HG03575 (cell line): ENCODE measurements around the gene RRAS2.
"Not testable (repeated sequence)": the region's sequence is repeated elsewhere in the genome, so short reads cannot be mapped to it uniquely, and the experiment has no call there.

Experiments
- ATAC-seq: cut with Tn5 transposase; IDR thresholded peaks from one replicate; pipeline ENCODE4 v1.9.1; 2021; ENCODE audit not compliant: unreplicated experiment, insufficient number of reproducible peaks, low FRiP score; ENCODE audit errors: extremely low read depth

The RRAS2 gene

GRCh38 chr11:14358729-14359439, at the start of gene RRAS2:
RRAS2 (minus strand) TSS chr11:14359183; CDS start chr11:14358870, 313 bp downstream.
- no peak for ATAC-seq

- ATAC-seq: no peak
These were observed 49.6 kb upstream of the RRAS2 start for GRCh38 chr11:14408612-14409011.

GRCh38 chr11:14406116-14406515, 47.1 kb upstream of the RRAS2 start:
- ATAC-seq: not testable (repeated sequence)

- not testable (repeated sequence) for ATAC-seq
These were observed 44.5 kb upstream of the RRAS2 start for GRCh38 chr11:14403528-14403927.

GRCh38 chr11:14399087-14399486, 40.1 kb upstream of the RRAS2 start:
- ATAC-seq: no peak

- ATAC-seq: no peak
These were observed 37.3 kb upstream of the RRAS2 start for GRCh38 chr11:14396273-14396672.

GRCh38 chr11:14393889-14394288, 34.9 kb upstream of the RRAS2 start:
- ATAC-seq: no peak

GRCh38 chr11:14393129-14393528, 34.1 kb upstream of the RRAS2 start:
- no peak for ATAC-seq

- ATAC-seq: no peak
These were observed 31.7 kb upstream of the RRAS2 start for GRCh38 chr11:14390669-14391068.

- no peak for ATAC-seq
These were observed 29.4 kb upstream of the RRAS2 start for GRCh38 chr11:14388352-14388751.

- ATAC-seq: no peak
These were observed 28.0 kb upstream of the RRAS2 start for GRCh38 chr11:14386895-14387480.

- no peak for ATAC-seq
These were observed 27.1 kb upstream of the RRAS2 start for GRCh38 chr11:14386081-14386480.

GRCh38 chr11:14384338-14384737, 25.4 kb upstream of the RRAS2 start:
- no peak for ATAC-seq

GRCh38 chr11:14381968-14382367, 23.0 kb upstream of the RRAS2 start:
- no peak for ATAC-seq

- no peak for ATAC-seq
These were observed 22.1 kb upstream of the RRAS2 start for GRCh38 chr11:14380947-14381561.

GRCh38 chr11:14380125-14380936, 21.3 kb upstream of the RRAS2 start:
- ATAC-seq: no peak

- ATAC-seq: no peak
These were observed 19.2 kb upstream of the RRAS2 start for GRCh38 chr11:14378171-14378570.

- no peak for ATAC-seq
These were observed 17.9 kb upstream of the RRAS2 start for GRCh38 chr11:14376920-14377319.

GRCh38 chr11:14374922-14375830, 16.2 kb upstream of the RRAS2 start:
- ATAC-seq: no peak
